ENCODE measurements around the gene TMEM175.

Gene TMEM175

GRCh38 chr4:931960-932712 is at the start of gene TMEM175, which contains the start of gene GAK:
TSS of gene TMEM175 (plus strand) at chr4:932460. CDS start at chr4:947740, 15,280 bp downstream.
TSS of gene GAK (minus strand) at chr4:932316. CDS start at chr4:932187, 129 bp downstream.
- peak; percentile 96 for DNase-seq (ENCODE audit: low spot score)

DNA sequence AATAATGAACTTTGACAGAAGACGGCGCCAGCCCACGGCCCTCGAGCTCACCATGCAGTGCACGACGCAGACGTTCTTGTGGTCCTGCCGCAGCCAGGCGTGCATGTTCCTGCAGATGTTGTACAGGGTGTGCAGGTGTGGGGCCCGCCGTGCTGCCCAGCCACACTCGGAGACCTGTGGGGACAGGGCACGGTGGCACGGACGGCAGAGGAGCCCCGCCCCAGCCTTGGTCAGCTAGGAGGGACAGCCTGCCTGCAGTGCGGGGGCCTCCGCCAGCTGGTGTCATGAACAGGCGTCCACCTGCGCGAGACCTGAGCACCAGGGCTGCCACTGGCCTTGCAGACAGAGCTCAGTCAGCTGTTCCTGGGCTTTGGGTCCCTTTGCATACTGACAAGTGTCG is 49.6 kb upstream of the TMEM175 start:
- DNase-seq (ENCODE audit: low spot score), result no peak

DNA sequence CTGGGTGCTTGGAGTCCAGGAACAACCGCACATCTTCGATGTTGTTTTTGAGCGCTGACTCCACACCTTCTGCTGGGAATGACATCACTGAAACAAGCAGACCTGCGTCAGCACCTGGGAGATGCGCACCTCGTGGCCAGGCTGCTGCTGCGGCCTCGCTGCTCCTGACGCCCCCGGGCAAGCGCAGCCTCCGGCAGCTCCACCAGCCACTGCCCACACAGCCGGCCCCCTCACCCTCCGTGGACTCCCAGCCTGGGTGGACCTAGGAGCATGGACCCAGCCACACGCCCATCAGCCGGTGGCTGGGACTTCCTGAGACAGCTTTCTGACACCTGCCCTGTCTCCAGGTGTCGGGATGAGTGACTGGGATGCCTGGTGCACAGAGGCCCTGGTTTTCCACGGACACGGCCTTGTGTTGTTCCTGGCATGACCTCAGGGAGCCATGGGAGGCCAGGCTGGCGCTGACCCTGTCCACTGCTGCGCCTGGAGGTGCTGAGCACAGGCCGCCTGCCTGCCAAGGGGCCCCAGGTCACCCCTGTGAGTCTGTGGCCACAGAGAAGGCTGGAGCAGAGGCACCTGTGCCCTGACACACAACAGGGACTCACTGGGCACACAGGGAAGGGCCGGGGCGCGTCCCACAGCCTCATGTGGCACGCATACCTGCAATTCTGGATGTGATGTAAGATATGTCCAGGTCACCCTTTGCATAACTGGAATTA is 48.7 kb upstream of the TMEM175 start:
- DNase-seq (ENCODE audit: low spot score), result no peak

DNA sequence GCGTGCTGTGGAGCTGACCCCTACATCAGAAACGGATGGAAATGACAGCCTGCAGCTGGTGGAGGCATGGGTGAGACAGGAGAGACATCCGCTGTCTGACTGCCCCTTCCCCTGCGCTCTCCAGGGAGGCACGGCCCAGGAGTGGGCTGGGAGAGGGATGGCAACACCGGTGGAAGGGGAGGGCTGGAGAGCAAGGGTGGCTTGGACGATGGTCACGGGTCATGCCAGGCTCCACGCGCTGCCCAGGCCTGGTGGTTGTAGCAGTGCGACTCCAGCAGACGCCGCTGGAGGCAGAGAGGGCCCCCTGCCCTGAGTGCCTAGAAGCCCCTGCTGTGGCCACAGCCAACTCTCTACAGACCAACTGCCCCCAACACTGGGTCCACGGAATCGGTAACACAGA is 48.0 kb upstream of the TMEM175 start:
- DNase-seq (ENCODE audit: low spot score), result no peak

- no peak for DNase-seq (ENCODE audit: low spot score)
Measured at GRCh38 chr4:884896-885295, 47.4 kb upstream of the TMEM175 start.

- no peak for DNase-seq (ENCODE audit: low spot score)
Measured at GRCh38 chr4:885353-885752, 46.9 kb upstream of the TMEM175 start.

DNA sequence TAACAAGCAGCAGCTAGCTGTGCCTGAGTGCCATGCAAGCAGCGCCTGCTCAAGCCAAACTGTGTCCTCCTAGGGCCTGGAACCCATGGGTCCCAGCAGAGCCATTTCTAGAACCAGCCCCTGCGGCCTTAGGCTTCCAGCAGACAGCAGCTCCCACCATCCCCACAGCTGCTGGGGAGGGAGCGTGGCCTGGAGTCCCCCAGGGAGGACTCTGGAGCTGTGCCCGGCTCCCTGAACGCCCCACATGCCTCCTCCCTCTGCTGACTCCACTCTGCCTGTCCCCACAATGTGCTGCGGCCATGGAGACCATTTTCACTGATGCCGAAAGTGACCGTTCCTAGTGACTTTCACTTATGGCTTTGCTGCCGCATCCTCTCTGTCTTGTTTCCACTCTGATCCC is 46.0 kb upstream of the TMEM175 start:
- no peak for DNase-seq (ENCODE audit: low spot score)

GRCh38 chr4:887034-887763 is 45.1 kb upstream of the TMEM175 start:
- no peak for DNase-seq (ENCODE audit: low spot score)

- no peak for DNase-seq (ENCODE audit: low spot score)
Measured at GRCh38 chr4:888029-888428, 44.2 kb upstream of the TMEM175 start.

DNA sequence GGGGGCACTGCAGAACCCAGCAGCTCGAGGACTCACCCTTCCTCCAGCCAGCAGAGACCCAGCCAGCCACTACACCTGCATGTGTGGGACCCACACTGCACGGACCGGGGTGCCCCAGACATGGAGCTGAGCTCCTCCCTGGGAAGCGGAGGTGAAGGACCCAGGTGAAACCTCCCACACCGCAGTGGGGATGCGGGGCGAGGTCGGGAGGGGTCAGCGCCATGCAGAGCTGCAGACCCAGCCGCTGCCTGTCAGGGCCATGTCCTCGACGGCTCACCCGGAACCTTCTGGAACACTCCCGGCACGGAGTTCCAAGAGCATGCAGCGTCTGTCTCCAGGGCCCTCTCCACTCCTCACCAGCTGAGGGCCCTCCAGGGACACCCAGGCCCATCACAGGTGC is 42.7 kb upstream of the TMEM175 start:
- no peak for DNase-seq (ENCODE audit: low spot score)

GRCh38 chr4:890036-890695 is 42.1 kb upstream of the TMEM175 start:
- no peak for DNase-seq (ENCODE audit: low spot score)

DNA sequence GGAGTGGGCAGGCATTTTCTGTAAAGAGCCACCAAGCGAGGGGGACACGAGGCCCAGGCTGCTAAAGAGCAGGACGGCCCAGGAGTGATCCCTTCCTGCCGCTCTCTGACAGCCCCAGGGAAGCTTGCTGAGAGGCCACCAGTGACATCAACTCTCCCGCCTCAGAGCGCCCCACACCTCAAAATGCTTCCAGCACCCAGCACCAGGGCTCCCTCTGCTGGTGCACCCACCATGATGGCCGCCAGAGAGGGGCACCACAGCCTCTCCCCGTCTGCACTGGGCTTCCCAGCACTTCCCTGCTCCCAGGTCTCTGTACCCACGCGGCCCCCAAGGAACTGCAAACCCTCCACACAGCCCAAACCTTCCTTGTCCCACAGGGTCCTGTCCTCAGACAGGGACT is 40.5 kb upstream of the TMEM175 start:
- no peak for DNase-seq (ENCODE audit: low spot score)

GRCh38 chr4:892780-893179 is 39.5 kb upstream of the TMEM175 start:
- no peak for DNase-seq (ENCODE audit: low spot score)

DNA sequence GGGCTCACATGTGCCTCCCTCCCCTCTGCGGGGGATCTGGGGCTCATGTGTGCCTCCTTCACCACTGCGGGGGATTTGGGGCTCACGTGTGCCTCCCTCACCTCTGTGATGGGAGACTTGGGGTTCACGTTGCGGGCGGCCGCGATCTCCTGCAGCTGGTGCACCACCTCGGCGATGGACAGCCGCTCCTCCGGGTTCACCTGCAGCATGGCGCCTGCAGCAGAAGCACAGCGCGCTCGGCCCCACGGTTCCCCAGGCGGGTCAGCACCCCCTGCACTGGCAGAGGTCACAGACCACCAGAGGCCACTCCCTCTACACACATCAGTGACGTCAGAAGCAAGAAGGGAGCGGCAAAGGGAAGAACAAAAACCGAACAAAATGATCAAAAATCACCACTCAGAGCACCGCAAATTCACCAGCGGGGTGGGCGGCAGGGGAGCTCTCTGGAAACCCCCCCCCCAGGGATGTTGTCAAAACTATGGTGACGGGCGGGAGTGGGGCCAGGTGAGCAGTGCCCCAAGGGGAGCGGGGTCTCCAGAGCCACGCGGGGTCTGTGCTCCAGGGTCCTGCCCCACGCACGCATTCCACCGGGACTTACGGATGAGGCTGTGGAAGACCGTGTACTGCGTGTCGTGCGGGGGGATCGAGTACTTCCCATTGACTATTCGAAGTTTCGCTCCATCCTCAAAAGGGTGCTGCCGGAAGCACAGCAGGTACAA is 38.8 kb upstream of the TMEM175 start:
- no peak for DNase-seq (ENCODE audit: low spot score)

DNA sequence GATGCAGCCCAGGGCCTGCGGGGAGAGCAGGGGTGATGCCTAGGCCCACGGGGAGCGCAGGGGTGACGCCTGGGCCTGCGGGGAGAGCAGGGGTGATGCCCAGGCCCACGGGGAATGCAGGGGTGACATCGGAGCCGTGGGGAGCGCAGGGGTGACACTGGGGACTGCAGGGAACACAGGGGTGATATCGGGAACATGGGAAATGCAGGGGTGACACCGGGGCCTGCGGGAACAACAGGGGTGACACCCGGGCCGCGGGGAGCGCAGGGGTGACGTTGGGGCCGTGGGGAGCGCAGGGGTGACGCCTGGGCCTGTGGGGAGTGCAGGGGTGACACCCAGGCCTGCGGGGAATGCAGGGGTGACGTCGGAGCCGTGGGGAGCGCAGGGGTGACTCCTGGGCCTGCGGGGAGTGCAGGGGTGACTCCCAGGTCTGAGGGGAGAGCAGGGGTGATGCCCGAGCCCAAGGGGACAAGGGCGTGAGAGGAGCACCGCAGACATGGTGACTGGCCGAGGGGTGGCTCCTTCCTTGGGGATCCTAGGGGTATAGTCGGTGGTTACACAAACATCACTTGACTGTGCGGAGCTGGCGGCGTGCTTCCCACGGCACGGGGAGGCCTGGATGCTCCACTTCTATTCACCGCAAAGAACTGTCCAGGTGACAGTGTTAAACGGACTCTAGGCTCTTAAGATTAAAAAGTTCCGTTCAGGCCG is 38.1 kb upstream of the TMEM175 start:
- no peak for DNase-seq (ENCODE audit: low spot score)

GRCh38 chr4:895596-895995 is 36.7 kb upstream of the TMEM175 start:
- DNase-seq (ENCODE audit: low spot score), result no peak

- DNase-seq (ENCODE audit: low spot score), result no peak
Measured at GRCh38 chr4:896216-896615, 36.0 kb upstream of the TMEM175 start.

- DNase-seq (ENCODE audit: low spot score), result no peak
Measured at GRCh38 chr4:896630-897029, 35.6 kb upstream of the TMEM175 start.

GRCh38 chr4:898123-898522 is 34.1 kb upstream of the TMEM175 start:
- no peak for DNase-seq (ENCODE audit: low spot score)

DNA sequence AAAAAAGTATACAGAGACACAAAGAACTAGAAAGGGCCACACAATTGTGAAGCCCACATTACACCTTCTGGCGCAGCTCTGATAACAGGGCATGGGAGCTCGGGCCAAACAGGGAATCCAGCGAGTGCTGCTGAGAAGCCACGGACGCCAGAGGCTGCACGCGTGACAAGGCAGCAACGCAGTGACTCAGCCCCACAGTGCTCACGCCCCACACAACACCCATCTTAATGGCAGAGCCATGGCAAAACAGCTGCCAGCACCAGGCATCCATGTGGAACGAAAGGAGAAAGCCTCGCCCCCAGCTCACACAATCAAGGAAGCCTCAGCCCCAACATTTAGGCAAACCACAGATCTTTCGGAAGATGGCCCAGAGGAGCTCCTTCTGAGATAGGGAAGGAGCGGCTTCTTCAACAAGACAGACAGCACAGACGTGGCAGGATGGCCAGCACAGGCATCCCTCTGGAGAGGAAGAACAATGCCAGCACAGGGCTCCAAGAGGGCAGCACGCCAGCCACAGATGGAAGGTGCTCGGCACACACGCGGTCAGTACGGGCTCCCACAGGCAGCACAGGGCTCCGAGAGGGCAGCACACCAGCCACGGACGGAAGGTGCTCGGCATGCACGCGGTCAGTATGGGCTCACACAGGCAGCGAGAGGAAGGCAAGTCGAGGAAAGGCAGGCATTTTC is 33.2 kb upstream of the TMEM175 start:
- DNase-seq (ENCODE audit: low spot score), result peak; percentile 18

DNA sequence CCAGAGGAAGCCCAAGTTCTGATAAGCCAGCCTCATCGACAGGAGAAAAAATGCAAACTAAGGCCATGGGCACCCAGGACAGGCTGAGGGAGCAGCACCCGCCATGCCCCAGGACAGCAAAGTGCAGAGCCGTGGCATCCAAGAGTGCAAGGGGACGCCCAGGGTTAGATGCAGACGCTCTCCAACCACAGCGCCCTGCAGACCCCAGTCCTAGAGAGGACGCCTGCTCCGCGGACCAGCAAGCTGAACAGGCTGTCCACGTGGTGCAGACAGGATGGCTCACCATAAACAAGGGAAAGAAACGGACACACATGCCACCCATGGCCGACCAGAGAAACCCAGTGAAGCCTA is 32.7 kb upstream of the TMEM175 start:
- no peak for DNase-seq (ENCODE audit: low spot score)

All from kidney tubule cell (primary cell).